OCI-LY3 (cell line): ENCODE measurements around the gene KRTAP12-3.
"Not testable (repeated sequence)": the region's sequence is repeated elsewhere in the genome, so short reads cannot be mapped to it uniquely, and the experiment has no call there.

Experiments
- H2AFZ ChIP-seq: fragments of 200-600, 300-600 bp; shearing (Covaris generic); 2 replicates; pipeline ENCODE4 v1.6.0; 2014; ENCODE audit warnings: antibody characterized with exemption, low read depth, low read length
- H3K27ac ChIP-seq: fragments of 200-600, 300-600 bp; sonication (generic); 2 replicates; pipeline ENCODE4 v1.5.1; 2014; ENCODE audit warnings: mild to moderate bottlenecking, low read length, moderate library complexity, mixed read lengths
- H3K27me3 ChIP-seq: fragments of 200-600, 300-600 bp; sonication (generic); 2 replicates; pipeline ENCODE4 v1.6.1; 2014; ENCODE audit warnings: low read depth, low read length, mixed read lengths
- H3K36me3 ChIP-seq: fragments of 200-600, 300-600 bp; sonication (generic); replicated peaks from 2 replicates; pipeline ENCODE3; 2014; ENCODE audit warnings: low read depth, low read length, mixed read lengths
- H3K4me1 ChIP-seq: fragments of 300-600, 200-600 bp; sonication (generic); 2 replicates; pipeline ENCODE4 v1.6.1; 2014; ENCODE audit warnings: low read length, mixed read lengths
- H3K4me2 ChIP-seq: fragments of 200-600, 300-600 bp; sonication (generic); 2 replicates; pipeline ENCODE4 v1.6.1; 2014; ENCODE audit warnings: low read length, mixed read lengths
- H3K4me3 ChIP-seq: fragments of 300-600, 200-600 bp; sonication (generic); 2 replicates; pipeline ENCODE4 v1.5.1; 2014; ENCODE audit warnings: antibody characterized with exemption, mild to moderate bottlenecking, low read length, moderate library complexity
- H3K79me2 ChIP-seq: fragments of 300-600, 200-600 bp; shearing (Covaris generic); 2 replicates; pipeline ENCODE4 v1.6.1; 2014; ENCODE audit warnings: mild to moderate bottlenecking, low read length, mixed read lengths
- H3K9ac ChIP-seq: fragments of 300-600, 200-600 bp; shearing (Covaris generic); 2 replicates; pipeline ENCODE4 v1.6.0; 2014; ENCODE audit warnings: mild to moderate bottlenecking, low read length, moderate library complexity
- H3K9me3 ChIP-seq: fragments of 200-600, 300-600 bp; shearing (Covaris generic); 2 replicates; pipeline ENCODE4 v1.6.1; 2014; ENCODE audit warnings: low read length, mixed read lengths; ENCODE audit not compliant: insufficient read depth
- H4K20me1 ChIP-seq: fragments of 200-600, 300-600 bp; sonication (generic); 2 replicates; pipeline ENCODE4 v1.6.1; 2016; ENCODE audit warnings: low read length, mixed read lengths; ENCODE audit not compliant: insufficient read depth
- CTCF ChIP-seq: fragments of 200-600, 300-600 bp; sonication (generic); IDR thresholded peaks from 2 replicates; pipeline ENCODE4 v1.5.1; 2014; ENCODE audit warnings: antibody characterized with exemption, low read length, low read depth
- EZH2phosphoT487 ChIP-seq: fragments of 200-600 bp; shearing (Covaris generic); IDR thresholded peaks from 2 replicates; pipeline ENCODE4 v1.6.1; 2018; ENCODE audit warnings: antibody characterized with exemption, mixed run types, low read depth

KRTAP12-3 gene

GRCh38 chr21:44657635-44658540, at the start of gene KRTAP12-3:
Gene KRTAP12-3 (plus strand): TSS chr21:44657932. CDS start chr21:44657980, 48 bp downstream.
- Histone ChIP-seq H3K4me2 (no peak within 1 kb of the TSS), H2AFZ (no peak within 1 kb of the TSS), H4K20me1 (no peaks in the 10 kb centered on the region), H3K4me1 (no peaks in the 10 kb centered on the region), H3K4me3 (no peak within 1 kb of the TSS), H3K9me3 (no peaks in the 10 kb centered on the region), H3K79me2 (no peaks in the 10 kb centered on the region), H3K9ac (no peak within 1 kb of the TSS), H3K27ac (no peak within 1 kb of the TSS), H3K27me3 (no peaks in the 10 kb centered on the region), H3K36me3 (no peaks in the 10 kb centered on the region)
- TF ChIP-seq CTCF (no peak), EZH2phosphoT487 (no peak)

GRCh38 chr21:44609193-44609592, 48.5 kb upstream of the KRTAP12-3 start:
- no peaks in the 10 kb centered on the region; the same call in 1 of the 2 replicates for H3K27me3 ChIP-seq
- no peak overlapping the region for H2AFZ ChIP-seq
- no peak overlapping the region for H3K4me2 ChIP-seq
- no peak overlapping the region for H3K4me3 ChIP-seq
- H3K27ac ChIP-seq, result no peak overlapping the region
- no peaks in the 10 kb centered on the region for H4K20me1 ChIP-seq
- H3K9ac ChIP-seq, result no peak overlapping the region
- H3K36me3 ChIP-seq, result no peaks in the 10 kb centered on the region
- H3K79me2 ChIP-seq, result no peaks in the 10 kb centered on the region
- no peaks in the 10 kb centered on the region for H3K9me3 ChIP-seq
- H3K4me1 ChIP-seq, result no peaks in the 10 kb centered on the region
- TF ChIP-seq EZH2phosphoT487 (no peak), CTCF (no peak)

GRCh38 chr21:44610157-44610843, 47.4 kb upstream of the KRTAP12-3 start:
- not testable (repeated sequence) for H3K4me3 ChIP-seq, H3K79me2 ChIP-seq, H3K9ac ChIP-seq, H3K4me2 ChIP-seq, H2AFZ ChIP-seq, H3K4me1 ChIP-seq, H4K20me1 ChIP-seq, H3K27me3 ChIP-seq, H3K36me3 ChIP-seq, H3K27ac ChIP-seq, H3K9me3 ChIP-seq

- TF ChIP-seq EZH2phosphoT487, result no peak
- Histone ChIP-seq H4K20me1 (no peaks in the 10 kb centered on the region), H3K4me1 (no peaks in the 10 kb centered on the region), H2AFZ (no peak overlapping the region), H3K79me2 (no peaks in the 10 kb centered on the region), H3K9ac (no peak overlapping the region), H3K4me3 (no peak overlapping the region), H3K9me3 (no peaks in the 10 kb centered on the region), H3K27ac (no peak overlapping the region), H3K27me3 (no peaks in the 10 kb centered on the region; the same call in 1 of the 2 replicates), H3K4me2 (no peak overlapping the region), H3K36me3 (no peaks in the 10 kb centered on the region)
Measured at GRCh38 chr21:44611551-44611950, 46.2 kb upstream of the KRTAP12-3 start.

- Histone ChIP-seq H3K4me1 (no peaks in the 10 kb centered on the region), H3K9ac (no peak within 1 kb of the TSS), H3K27me3 (no peaks in the 10 kb centered on the region), H3K36me3 (no peaks in the 10 kb centered on the region), H3K27ac (no peak within 1 kb of the TSS), H3K4me2 (no peak within 1 kb of the TSS), H2AFZ (no peak within 1 kb of the TSS), H3K9me3 (no peaks in the 10 kb centered on the region), H3K4me3 (no peak within 1 kb of the TSS), H3K79me2 (no peaks in the 10 kb centered on the region), H4K20me1 (no peaks in the 10 kb centered on the region)
- TF ChIP-seq CTCF (no peak), EZH2phosphoT487 (no peak)
Measured at GRCh38 chr21:44612029-44612486, 45.7 kb upstream of the KRTAP12-3 start, which contains the start of gene KRTAP10-8. Gene KRTAP10-8 (plus strand): TSS chr21:44612079. CDS start chr21:44612101, 22 bp downstream.
